ENCODE results near the gene SLAMF7.
"Not testable (repeated sequence)": the region's sequence is repeated elsewhere in the genome, so short reads cannot be mapped to it uniquely, and the experiment has no call there.

The SLAMF7 gene

DNA sequence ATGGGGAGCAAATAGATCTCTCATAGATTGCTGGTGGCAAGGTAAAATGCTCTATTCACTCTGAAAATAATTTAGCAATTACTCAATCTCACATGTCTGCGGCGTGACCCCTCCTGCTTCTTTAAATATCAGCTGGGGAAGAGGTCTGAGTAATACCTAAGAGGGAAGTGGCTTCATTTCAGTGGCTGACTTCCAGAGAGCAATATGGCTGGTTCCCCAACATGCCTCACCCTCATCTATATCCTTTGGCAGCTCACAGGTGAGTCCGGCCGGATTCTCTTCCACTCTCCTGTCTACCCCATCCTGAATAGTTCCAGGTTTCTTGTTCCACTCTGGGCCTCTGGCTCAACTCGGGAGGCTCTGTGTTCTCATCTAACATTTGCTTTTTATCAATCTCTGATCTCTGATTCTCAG lies at the start of gene SLAMF7:
SLAMF7 (plus strand) TSS at position 150 of the 414 bp plus-strand sequence; CDS start at position 205, 55 bp downstream.
- DNase-seq (ENCODE audit: low read depth in 2 of 3, low spot score in 1 of 3) = no peak

DNA sequence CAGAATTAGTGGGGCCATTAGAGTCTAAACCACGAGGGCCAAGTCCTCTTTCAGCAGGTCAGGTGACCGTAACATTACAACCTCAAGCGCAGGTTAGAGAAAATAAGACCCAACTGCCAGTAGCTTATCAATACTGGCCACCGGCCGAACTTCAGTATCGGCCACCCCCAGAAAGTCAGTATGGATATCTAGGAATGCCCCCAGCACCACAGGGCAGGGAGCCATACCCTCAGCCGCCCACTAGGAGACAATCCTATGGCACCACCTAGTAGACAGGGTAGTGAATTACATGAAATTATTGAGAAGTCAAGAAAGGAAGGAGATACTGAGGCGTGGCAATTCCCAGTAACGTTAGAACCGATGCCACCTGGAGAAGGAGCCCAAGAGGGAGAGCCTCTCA lies 46.7 kb upstream of the SLAMF7 start:
- DNase-seq (ENCODE audit: low read depth in 2 of 3, low spot score in 1 of 3) = not testable (repeated sequence)

GRCh38 chr1:160702100-160702499 lies 36.9 kb upstream of the SLAMF7 start:
- DNase-seq (ENCODE audit: low read depth in 2 of 3, low spot score in 1 of 3) = no peak

DNA sequence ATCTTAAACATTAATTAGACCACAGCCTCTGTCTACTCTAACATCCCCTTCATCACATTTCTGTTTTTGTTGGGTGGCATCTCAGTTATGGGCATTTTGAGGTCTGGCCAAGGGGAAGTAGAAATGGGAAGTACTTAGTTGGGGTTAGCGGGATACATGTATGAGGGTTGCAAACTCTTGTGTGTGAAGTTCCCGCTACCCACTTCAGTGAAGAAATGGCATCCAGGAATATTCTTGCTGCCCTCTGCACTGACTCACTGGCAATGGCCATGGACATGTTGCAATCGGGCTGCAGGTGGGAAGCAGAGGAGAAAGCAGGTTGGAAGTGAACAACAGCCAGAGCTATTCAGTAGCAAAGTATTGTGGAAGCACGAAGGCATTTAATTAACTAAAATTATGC lies 34.8 kb upstream of the SLAMF7 start:
- no peak for DNase-seq (ENCODE audit: low read depth in 2 of 3, low spot score in 1 of 3)

DNA sequence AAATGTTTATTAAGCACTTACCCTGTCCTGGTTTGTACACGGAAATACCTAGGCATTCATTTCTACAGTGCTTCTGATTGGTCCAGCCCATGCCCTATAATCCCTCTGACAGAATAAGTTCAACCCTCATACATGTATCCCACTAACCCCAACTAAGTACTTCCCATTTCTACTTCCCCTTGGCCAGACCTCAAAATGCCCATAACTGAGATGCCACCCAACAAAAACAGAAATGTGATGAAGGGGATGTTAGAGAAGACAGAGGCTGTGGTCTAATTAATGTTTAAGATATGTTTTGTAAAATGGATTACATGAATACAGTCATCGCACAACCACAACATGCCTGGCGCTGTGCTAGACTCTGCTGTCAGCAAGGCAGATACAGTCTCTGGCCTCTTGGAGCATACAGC lies 33.8 kb upstream of the SLAMF7 start:
- not testable (repeated sequence) for DNase-seq (ENCODE audit: low read depth in 2 of 3, low spot score in 1 of 3)

- DNase-seq (ENCODE audit: low read depth in 2 of 3, low spot score in 1 of 3) = no peak
These were observed 33.3 kb upstream of the SLAMF7 start for GRCh38 chr1:160705742-160706141.

DNA sequence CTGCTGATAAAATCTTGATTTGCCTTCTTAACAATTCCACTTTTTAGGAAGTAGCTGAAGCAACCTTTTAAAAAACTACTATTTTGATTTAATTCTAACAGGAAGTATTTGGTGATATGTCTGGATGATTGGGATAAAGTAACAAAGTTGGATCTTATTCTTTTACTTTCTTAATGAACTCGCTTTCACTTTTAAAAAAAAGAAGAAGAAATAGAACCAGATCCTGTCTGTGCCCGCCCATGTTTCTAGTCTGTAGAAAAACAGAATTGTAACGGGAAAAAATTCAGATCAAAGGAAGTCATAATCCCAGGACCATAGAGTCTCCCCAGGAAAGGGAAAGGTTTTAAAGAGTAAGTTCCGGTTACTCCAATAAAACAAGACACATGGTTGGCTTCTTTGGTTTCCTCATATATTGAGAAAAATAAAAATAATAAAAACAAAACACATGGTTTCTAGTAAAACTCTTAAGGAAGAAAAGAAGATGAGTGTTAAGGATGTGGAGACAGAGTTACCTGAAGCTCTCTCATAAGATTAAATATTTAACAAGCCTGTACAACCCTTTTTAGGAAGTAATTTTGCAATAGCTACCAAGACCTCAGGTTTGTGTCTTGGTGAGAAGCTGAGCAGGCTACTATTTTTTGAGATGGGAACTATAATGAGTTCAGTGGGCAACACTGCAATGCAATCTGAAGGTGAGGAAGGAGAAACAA lies 32.4 kb upstream of the SLAMF7 start:
- DNase-seq (ENCODE audit: low read depth in 2 of 3, low spot score in 1 of 3) = no peak

- no peak for DNase-seq (ENCODE audit: low read depth in 2 of 3, low spot score in 1 of 3)
These were observed 31.6 kb upstream of the SLAMF7 start for GRCh38 chr1:160707236-160708064.

GRCh38 chr1:160708118-160708517 lies 30.9 kb upstream of the SLAMF7 start:
- DNase-seq (ENCODE audit: low read depth in 2 of 3, low spot score in 1 of 3) = no peak

- DNase-seq (ENCODE audit: low read depth in 2 of 3, low spot score in 1 of 3) = no peak
These were observed 30.2 kb upstream of the SLAMF7 start for GRCh38 chr1:160708801-160709200.

DNA sequence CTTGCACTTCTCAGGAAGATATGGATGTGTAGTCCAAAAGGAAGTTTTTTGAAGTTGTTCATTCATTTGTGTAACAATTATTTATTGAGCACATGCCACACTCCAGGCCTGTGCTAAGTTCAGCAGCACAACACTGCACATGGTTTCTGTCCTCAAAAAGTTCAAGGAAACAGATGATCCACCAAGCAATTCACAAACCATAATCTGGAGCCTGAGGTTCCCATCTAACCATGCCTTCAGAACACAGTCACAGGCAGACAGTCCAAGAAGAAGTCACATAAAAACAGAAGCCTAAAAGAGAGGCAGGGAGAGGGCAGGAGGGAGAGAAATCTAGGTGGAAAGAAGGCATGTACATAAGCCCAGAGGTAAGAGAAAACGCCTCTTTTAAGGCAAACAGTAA lies 29.3 kb upstream of the SLAMF7 start:
- no peak for DNase-seq (ENCODE audit: low read depth in 2 of 3, low spot score in 1 of 3)

DNA sequence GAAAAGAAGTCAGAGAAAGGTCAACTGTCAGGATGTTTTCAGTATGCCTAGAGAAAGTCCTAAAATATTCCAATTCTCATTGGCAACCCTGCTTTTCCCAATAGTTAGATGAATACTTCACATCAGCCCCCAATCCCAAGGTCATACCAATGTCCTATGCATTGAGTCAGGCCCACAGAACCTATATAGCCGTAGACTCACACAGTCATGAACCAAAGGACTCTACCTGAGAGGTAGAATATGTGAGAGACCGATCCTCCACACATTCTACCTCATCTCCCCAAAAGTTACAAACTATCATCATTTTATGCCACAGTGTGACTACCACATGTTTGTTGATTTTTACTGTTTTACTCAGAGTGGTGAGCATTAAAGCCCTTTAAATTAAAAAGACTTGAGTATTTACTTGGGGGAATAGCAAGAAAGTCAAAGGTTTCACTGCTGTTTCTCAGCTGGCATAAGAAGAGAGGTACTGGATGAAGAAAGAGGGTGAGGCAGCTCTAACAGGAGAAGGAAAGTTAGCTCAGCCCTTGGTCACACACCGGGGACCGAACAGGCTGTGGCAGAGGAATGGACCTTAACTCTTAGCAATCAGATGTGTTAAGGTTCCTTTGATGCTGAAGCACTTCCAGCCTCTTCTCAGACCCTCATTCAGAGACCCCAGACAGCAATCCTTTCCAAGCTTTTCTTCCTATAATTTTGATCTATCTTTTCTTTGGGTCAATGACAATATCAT lies 28.4 kb upstream of the SLAMF7 start:
- DNase-seq (ENCODE audit: low read depth in 2 of 3, low spot score in 1 of 3) = no peak

- no peak for DNase-seq (ENCODE audit: low read depth in 2 of 3, low spot score in 1 of 3)
These were observed 27.8 kb upstream of the SLAMF7 start for GRCh38 chr1:160711276-160711601.

DNA sequence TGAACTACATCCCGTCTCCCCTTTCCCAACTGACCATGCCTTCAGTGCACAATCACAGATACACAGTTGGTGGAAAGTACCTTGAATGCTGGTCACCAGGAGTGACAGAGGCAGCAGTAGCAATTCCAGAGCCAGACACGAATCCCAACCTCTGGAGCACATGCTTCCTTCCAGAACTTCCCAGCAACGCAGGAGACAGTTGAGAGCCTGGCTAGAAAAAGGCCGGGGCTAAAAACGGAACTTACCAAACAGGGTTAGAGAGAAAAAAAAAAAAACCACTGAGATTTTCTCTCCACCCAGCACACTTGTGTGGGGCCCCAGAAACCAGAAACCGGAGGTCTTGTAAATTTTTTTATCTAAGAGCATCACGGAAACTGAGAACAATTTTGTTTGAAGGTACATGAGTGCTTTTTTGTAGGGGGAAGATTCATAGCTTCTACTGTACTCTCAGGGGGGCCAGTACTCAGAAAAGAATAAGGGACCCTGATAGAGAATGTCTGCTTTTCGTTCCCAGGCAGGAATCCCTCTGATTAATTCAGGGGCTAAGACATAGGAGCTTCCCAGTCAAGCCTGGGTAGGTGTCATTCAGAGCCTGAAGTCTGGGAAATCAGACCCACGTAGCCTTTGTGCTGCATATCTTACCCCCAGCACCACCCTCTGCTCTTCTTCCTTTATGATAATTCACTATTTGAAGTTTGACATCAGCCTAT lies 27.3 kb upstream of the SLAMF7 start, which contains the start of gene CD48:
CD48 (minus strand) TSS at position 221 of the 710 bp plus-strand sequence; CDS start at position 162, 59 bp downstream.
- DNase-seq (ENCODE audit: low read depth in 2 of 3, low spot score in 1 of 3) = peak in 1 of 3 donors; percentile 37

GRCh38 chr1:160712525-160713080 lies 26.4 kb upstream of the SLAMF7 start:
- not testable (repeated sequence) for DNase-seq (ENCODE audit: low read depth in 2 of 3, low spot score in 1 of 3)

DNA sequence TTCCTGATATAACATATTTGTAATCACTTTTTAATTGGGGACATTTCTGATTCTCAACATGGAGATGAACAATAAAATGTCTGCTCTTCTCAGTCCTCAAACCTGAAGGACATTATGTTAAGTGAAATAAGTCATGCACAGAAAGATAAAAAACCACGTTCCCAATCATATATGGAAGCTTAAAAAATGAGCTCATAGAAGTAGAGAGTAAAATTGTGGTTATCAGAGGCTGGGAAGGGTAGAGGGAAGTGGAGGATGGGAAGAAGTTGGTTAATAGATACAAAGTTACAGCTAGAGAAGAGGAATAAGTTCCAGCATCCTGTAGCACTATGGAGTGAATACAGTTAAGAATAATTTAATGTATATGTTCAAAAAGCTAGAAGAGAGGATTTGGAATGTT lies 25.9 kb upstream of the SLAMF7 start:
- no peak for DNase-seq (ENCODE audit: low read depth in 2 of 3, low spot score in 1 of 3)

DNA sequence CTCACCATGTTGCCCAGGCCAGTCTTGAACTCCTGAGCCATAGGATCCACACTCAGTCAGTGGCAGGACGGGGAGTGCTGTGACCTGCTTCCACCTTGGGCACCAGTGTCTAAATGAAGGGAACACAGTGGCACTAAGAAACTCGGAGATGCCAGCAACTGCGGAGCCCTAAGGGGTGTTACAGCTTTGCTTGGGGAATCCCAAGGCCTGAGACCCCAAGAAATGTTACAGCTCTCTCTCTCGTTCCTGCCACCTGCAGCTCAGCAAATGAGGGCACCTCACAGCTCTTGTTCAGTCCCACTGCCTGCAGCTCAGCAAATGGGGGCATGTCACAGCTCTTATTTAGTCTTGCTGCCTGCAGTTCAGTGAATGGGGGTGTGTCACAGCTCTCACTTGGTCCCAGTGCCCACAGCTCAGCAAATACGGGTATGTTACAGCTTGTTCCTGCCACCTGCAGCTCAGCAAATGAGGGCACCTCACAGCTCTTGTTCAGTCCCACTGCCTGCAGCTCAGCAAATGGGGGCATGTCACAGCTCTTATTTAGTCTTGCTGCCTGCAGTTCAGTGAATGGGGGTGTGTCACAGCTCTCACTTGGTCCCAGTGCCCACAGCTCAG lies 24.9 kb upstream of the SLAMF7 start:
- DNase-seq (ENCODE audit: low read depth in 2 of 3, low spot score in 1 of 3) = not testable (repeated sequence)

DNA sequence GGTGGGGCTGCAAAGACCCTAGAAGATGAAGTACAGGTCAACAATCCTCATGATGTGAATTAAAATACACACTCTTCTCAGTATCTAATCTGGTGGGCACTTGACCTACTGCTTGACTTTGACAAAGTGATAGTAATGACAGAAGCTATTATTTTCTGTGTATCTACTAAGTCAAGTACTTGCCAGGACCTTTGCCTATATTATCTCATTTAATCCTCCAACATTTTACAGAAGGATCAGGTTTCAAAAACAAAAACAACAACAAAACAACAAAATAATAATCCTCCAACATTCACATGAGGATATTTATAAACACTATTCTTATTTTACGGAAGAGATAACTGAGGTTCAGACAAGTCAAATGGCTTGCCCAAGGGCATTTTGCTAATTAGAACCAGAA lies 23.0 kb upstream of the SLAMF7 start:
- no peak for DNase-seq (ENCODE audit: low read depth in 2 of 3, low spot score in 1 of 3)

GRCh38 chr1:160717306-160717705 lies 21.7 kb upstream of the SLAMF7 start:
- DNase-seq (ENCODE audit: low read depth in 2 of 3, low spot score in 1 of 3) = no peak

DNA sequence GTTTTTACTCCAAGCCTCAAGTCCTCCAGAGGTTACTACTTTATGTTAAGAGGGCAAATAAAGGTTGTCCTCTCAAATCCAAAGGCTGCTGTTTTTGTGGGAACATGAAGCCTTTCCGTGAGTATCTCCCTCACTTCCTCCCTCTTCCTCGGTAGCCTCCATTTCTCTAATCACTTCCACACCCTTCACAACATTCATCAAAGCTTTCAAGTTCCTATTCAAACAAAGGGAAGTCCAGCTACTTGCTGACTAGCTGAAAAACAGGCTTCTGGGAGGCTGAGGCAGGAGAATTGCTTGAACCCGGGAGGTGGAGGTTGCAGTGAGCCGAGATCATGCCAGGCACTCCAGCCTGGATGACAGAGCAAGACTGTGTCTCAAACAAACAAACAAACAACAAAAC lies 20.8 kb upstream of the SLAMF7 start:
- no peak for DNase-seq (ENCODE audit: low read depth in 2 of 3, low spot score in 1 of 3)
